22Rv1 (cell line): ENCODE data around the gene OMD.

Experiments used
- H3K27ac ChIP-seq: fragments of 450-650 bp; 2 replicates; pipeline ENCODE4 v1.5.1; 2017
- CTCF ChIP-seq: fragments of 450-650 bp; IDR thresholded peaks from 2 replicates; pipeline ENCODE4 v1.5.1; 2017; ENCODE audit warnings: mild to moderate bottlenecking
- ZFX ChIP-seq: fragments of 450-650 bp; IDR thresholded peaks from 2 replicates; pipeline ENCODE4 v1.6.1; 2017; ENCODE audit warnings: antibody characterized with exemption, borderline replicate concordance

Gene OMD

DNA sequence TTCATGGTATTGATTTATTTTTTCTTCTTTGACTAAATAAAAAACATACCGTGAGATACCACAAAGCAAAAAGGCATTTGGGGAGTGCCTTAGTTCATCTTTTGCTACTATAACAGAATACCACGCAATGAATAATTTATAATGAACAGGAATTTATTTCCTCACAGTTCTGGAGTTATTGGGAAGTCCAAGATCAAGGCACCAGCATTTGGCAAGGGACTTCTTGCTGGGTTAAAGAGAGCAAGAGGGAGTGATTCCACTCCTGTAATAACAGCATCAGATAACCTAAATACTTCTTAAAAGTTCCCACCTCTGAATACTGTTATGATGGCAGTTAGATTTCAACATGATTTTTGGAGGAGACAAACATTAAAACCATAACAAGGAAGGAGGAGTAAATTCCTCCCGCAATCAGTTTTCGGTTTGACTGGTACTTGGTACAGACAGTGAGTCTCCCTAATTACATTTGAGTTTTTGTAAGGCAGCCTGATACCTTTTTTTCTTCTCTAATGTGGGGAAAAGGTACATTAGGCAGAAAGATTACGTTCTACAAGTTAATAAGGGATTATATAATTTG is 8.8 kb upstream of the OMD start:
- TF ChIP-seq CTCF (no peak), ZFX (no peak)
- no peak overlapping the region for H3K27ac ChIP-seq

GRCh38 chr9:92432350-92432749 is 8.1 kb upstream of the OMD start:
- TF ChIP-seq CTCF (no peak), ZFX (no peak)
- no peak overlapping the region for H3K27ac ChIP-seq

- TF ChIP-seq CTCF = no peak
- TF ChIP-seq ZFX = no peak
- no peak overlapping the region for H3K27ac ChIP-seq
Measured at GRCh38 chr9:92429836-92430235, 5.6 kb upstream of the OMD start.

- TF ChIP-seq CTCF (no peak), ZFX (no peak)
- no peak overlapping the region for H3K27ac ChIP-seq
Measured at GRCh38 chr9:92426501-92427145, 2.4 kb upstream of the OMD start.

DNA sequence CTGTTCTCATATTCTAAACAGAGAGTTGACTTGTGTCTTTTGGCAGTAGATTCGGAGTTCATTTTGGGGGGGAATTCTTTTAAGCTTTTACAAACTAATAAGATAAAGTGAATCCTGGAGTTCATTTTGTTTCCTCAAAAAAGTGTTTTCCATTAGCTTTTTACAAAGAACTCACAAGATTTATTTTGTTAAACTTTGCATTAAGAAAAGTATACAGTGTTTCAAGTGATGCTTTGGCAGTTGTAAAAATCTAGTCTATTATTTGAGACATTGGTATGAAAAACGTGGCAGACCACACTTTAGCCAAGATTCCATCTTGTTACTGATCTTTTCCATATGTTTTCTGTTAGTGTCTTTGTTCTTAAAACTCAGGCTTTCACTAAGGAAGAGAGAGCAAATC is 1.2 kb upstream of the OMD start:
- H3K27ac ChIP-seq = no peak overlapping the region
- TF ChIP-seq CTCF = no peak
- no peak for TF ChIP-seq ZFX

DNA sequence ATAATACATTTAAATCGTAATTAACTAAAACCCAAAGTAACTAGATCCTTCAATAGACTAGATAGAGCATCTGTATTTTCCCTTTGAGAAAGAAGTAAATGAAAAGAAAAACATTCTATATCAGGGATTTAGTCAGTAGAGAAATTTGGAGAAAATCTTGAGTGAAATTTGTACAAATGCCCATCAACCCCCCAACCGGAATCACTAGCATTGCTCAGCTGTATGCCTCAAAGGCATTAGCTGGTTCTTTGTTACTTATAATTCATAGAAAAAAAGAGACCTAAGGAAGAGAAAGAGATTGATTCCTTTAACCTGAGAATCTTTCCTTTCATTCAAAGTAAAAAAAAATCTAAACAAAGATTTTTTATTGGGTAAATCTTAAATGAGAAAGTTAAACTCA is 659 bp downstream of the OMD start:
- H3K27ac ChIP-seq = no peak overlapping the region
- TF ChIP-seq ZFX = no peak
- TF ChIP-seq CTCF = no peak

- H3K27ac ChIP-seq = no peak overlapping the region
- TF ChIP-seq ZFX (no peak), CTCF (no peak)
Measured at GRCh38 chr9:92422611-92423338, 1.5 kb downstream of the OMD start.
